HepG2 (cell line): ENCODE measurements around the gene NLRC3. TPM values are rescaled to one million over a fixed set of nuclear protein-coding genes. Genes with fewer than 3 reads are reported as not detected.

Experiments
- ATAC-seq: fragments of 200-7000 bp; cut with Tn5 transposase; 3 replicates; pipeline ENCODE4 v1.9.1; 2020; ENCODE audit warnings: mild to moderate bottlenecking, moderate library complexity
- BruUV-seq: library from RNA; stranded (reverse); fragments of 400-500 nt; replicated peaks from 2 replicates; lab custom pipeline; 2021; lab: Mats Ljungman, UMichigan
- CTCF ChIA-PET: fragments of 300-600 bp; formaldehyde crosslinking; extraction: SDS; loops from one replicate; lab custom pipeline; 2021; ENCODE audit warnings: low total read pairs, inconsistent platforms, low intra/inter-chr PET ratio; lab: Yijun Ruan, JAX
- POLR2A ChIA-PET: fragments of 350-600 bp; sonication (Branson Sonifier 250); formaldehyde crosslinking; loops from one replicate; lab custom pipeline; 2020; ENCODE audit warnings: antibody characterized with exemption, inconsistent platforms; lab: Yijun Ruan, JAX
- DNase-seq: peaks from one replicate; pipeline ENCODE4 v3.0.0-alpha.2; 2015; ENCODE audit warnings: low spot score
- FAIRE-seq: peaks from 3 replicates; lab custom pipeline; 2011; peaks lifted over from hg19 to GRCh38; lab: Jason Lieb, UNC
- H2AFZ ChIP-seq: one replicate; pipeline ENCODE4 v1.6.1; 2011; ENCODE audit warnings: low read length, inconsistent platforms
- H3K27ac ChIP-seq: fragments of 300-600 bp; 3 replicates; pipeline ENCODE4 v1.8.0; 2011; ENCODE audit warnings: mixed run types, mild to moderate bottlenecking, mixed read lengths, low read length, inconsistent platforms; ENCODE audit not compliant: insufficient read depth; ENCODE audit errors: extremely low read length
- H3K27me3 ChIP-seq, 2 experiments: fragments of 200-600 bp in 1 of 2; 2 replicates in 1 of 2; 3 replicates in 1 of 2; pipeline versions ENCODE4 v1.6.0 to v1.8.0; 2011; ENCODE audit warnings: low read length in 2 of 2, mild to moderate bottlenecking in 2 of 2, moderate library complexity in 2 of 2, inconsistent platforms in 1 of 2; ENCODE audit not compliant: insufficient read depth in 2 of 2, control insufficient read depth in 1 of 2
- H3K36me3 ChIP-seq, 2 experiments: fragments of 200-600 bp in 1 of 2; replicated peaks in 1 of 2; 2 replicates in 1 of 2; 3 replicates in 1 of 2; pipeline versions ENCODE4 v1.5.1 to v1.8.0; 2011; ENCODE audit warnings: low read length in 2 of 2, inconsistent platforms in 1 of 2; ENCODE audit not compliant: insufficient read depth in 2 of 2, control insufficient read depth in 1 of 2
- H3K4me1 ChIP-seq: 2 replicates; pipeline ENCODE4 v1.5.1; 2012; ENCODE audit warnings: low read length, inconsistent platforms; ENCODE audit not compliant: insufficient read depth
- H3K4me2 ChIP-seq: 2 replicates; pipeline ENCODE4 v1.6.0; 2011; ENCODE audit warnings: low read depth, low read length, inconsistent platforms
- H3K4me3 ChIP-seq, 3 experiments: fragments of 200-600 bp in 1 of 3; sonication (generic), shearing (Covaris generic) in 1 of 3; replicated peaks in 1 of 3; 2 replicates each; pipeline ENCODE4 v1.5.1; 2011 to 2016; ENCODE audit warnings: low read length in 3 of 3, inconsistent platforms in 2 of 3, low read depth in 2 of 3, mild to moderate bottlenecking in 2 of 3, control low read depth in 1 of 3, mixed read lengths in 1 of 3; ENCODE audit not compliant: insufficient read depth in 1 of 3
- H3K79me2 ChIP-seq: one replicate; pipeline ENCODE4 v1.6.1; 2011; ENCODE audit warnings: low read length, inconsistent platforms; ENCODE audit not compliant: insufficient read depth
- H3K9ac ChIP-seq: 2 replicates; pipeline ENCODE4 v1.6.0; 2011; ENCODE audit warnings: mild to moderate bottlenecking, low read depth, low read length, inconsistent platforms; ENCODE audit not compliant: insufficient read depth
- H3K9me3 ChIP-seq: 2 replicates; pipeline ENCODE4 v1.5.1; 2012; ENCODE audit warnings: mild to moderate bottlenecking, low read length
- H4K20me1 ChIP-seq: 2 replicates; pipeline ENCODE4 v1.6.0; 2011; ENCODE audit warnings: inconsistent platforms, mild to moderate bottlenecking, low read length, moderate library complexity; ENCODE audit not compliant: insufficient read depth
- DMTF1 ChIP-seq: sonication (generic); formaldehyde crosslinking; IDR thresholded peaks from 2 replicates; pipeline ENCODE4 v1.4.0; 2020; ENCODE audit warnings: mild to moderate bottlenecking, missing genetic modification reagents
- FOSL1 ChIP-seq: sonication (generic); formaldehyde crosslinking; IDR thresholded peaks from 2 replicates; pipeline ENCODE4 v1.9.0; 2021; ENCODE audit warnings: missing genetic modification reagents, borderline replicate concordance
- HNF4G ChIP-seq, 2 experiments: sonication (generic) in 1 of 2; formaldehyde crosslinking in 1 of 2; IDR thresholded peaks; 2 replicates each; pipeline versions ENCODE4 v1.4.0 to v1.6.1; 2011 to 2020; ENCODE audit warnings: borderline replicate concordance in 2 of 2, low read depth in 2 of 2, mild to moderate bottlenecking in 2 of 2, low read length in 1 of 2, missing genetic modification reagents in 1 of 2, moderate library complexity in 1 of 2
- NR1H2 ChIP-seq: sonication (generic); formaldehyde crosslinking; IDR thresholded peaks from 2 replicates; pipeline ENCODE4 v1.8.1; 2022; ENCODE audit warnings: low read depth, missing genetic modification reagents, borderline replicate concordance
- PITX1 ChIP-seq: sonication (generic); formaldehyde crosslinking; IDR thresholded peaks from 2 replicates; pipeline ENCODE4 v1.5.1; 2020; ENCODE audit warnings: mild to moderate bottlenecking, missing genetic modification reagents
- PLSCR1 ChIP-seq: sonication (generic); formaldehyde crosslinking; IDR thresholded peaks from 2 replicates; pipeline ENCODE4 v1.5.0; 2020; ENCODE audit warnings: missing genetic modification reagents, mild to moderate bottlenecking, borderline replicate concordance
- RARA ChIP-seq: IDR thresholded peaks from 2 replicates; pipeline ENCODE4 v1.6.1; 2016; ENCODE audit warnings: missing genetic modification reagents, missing compliant biosample characterization
- RFXAP ChIP-seq: sonication (generic); formaldehyde crosslinking; IDR thresholded peaks from 2 replicates; pipeline ENCODE4 v1.4.0; 2020; ENCODE audit warnings: missing genetic modification reagents, borderline replicate concordance
- SALL2 ChIP-seq: sonication (generic); formaldehyde crosslinking; IDR thresholded peaks from 2 replicates; pipeline ENCODE4 v1.8.1; 2023; ENCODE audit warnings: mild to moderate bottlenecking, missing genetic modification reagents, inconsistent platforms
- SMAD9 ChIP-seq: sonication (generic); formaldehyde crosslinking; IDR thresholded peaks from 2 replicates; pipeline ENCODE4 v1.5.1; 2020; ENCODE audit warnings: mild to moderate bottlenecking, missing genetic modification reagents
- TRIM24 ChIP-seq: sonication (generic); formaldehyde crosslinking; IDR thresholded peaks from 2 replicates; pipeline ENCODE4 v1.8.0; 2022; ENCODE audit warnings: mild to moderate bottlenecking, missing genetic modification reagents
- TSC22D2 ChIP-seq: sonication (generic); formaldehyde crosslinking; IDR thresholded peaks from 2 replicates; pipeline ENCODE4 v1.5.1; 2020; ENCODE audit warnings: missing genetic modification reagents, mild to moderate bottlenecking, borderline replicate concordance
- ZNF121 ChIP-seq: sonication (generic); formaldehyde crosslinking; IDR thresholded peaks from 2 replicates; pipeline ENCODE4 v1.5.0; 2020; ENCODE audit warnings: mild to moderate bottlenecking, missing genetic modification reagents
- ZNF205 ChIP-seq: IDR thresholded peaks from 2 replicates; pipeline ENCODE4 v1.6.1; 2018; ENCODE audit warnings: missing biosample characterization, missing genetic modification reagents
- ZNF510 ChIP-seq: sonication (generic); formaldehyde crosslinking; IDR thresholded peaks from 2 replicates; pipeline ENCODE4 v1.4.0; 2020; ENCODE audit warnings: low read depth, mild to moderate bottlenecking, missing genetic modification reagents
- ZNF547 ChIP-seq: sonication (generic); formaldehyde crosslinking; IDR thresholded peaks from 2 replicates; pipeline ENCODE4 v1.5.1; 2020; ENCODE audit warnings: mild to moderate bottlenecking, missing genetic modification reagents
- WGBS: methylation state at CpG from one replicate; pipeline ENCODE4 v1.1.6; 2017; ENCODE audit warnings: low lambda C conversion rate; 5-methylcytosine and 5-hydroxymethylcytosine counted together
- in situ Hi-C: cut with HindIII; loops from 2 replicates; pipeline ENCODE4 v1.10.0; 2017; ENCODE audit warnings: low pct_unique_long_range_greater_than_20kb; ENCODE audit not compliant: extremely low pct_ligation_motif_present
- intact Hi-C: fragments of 100-400 bp; cut with micrococcal nuclease; formaldehyde crosslinking; loops from one replicate; pipeline ENCODE4 v1.10.0; 2022; ENCODE audit not compliant: unreplicated experiment
- polyA plus RNA-seq, 8 experiments: library from polyadenylated mRNA; depleted of rRNA in 3 of 8; stranded (reverse) in 7 of 8; unstranded in 1 of 8; fragments of >200 nt; fragmentation: Illumina TruSeq in 4 of 8; extraction: Trizol in 4 of 8; gene quantifications; 2 replicates each; pipeline versions ENCODE4 v1.2.1 to v1.2.3, GENCODE V29; 2011 to 2016; ENCODE audit warnings: low read depth in 4 of 8, missing spikeins in 1 of 8, mixed read lengths in 1 of 8; ENCODE audit not compliant: insufficient read depth in 1 of 8
- total RNA-seq, 5 experiments: library from RNA; depleted of rRNA; stranded (reverse); fragments of >200 nt; fragmentation: Illumina TruSeq; extraction: Trizol; gene quantifications; 2 replicates each; pipeline ENCODE4 v1.2.3, GENCODE V29; 2016; ENCODE audit warnings: low read depth in 1 of 5

Gene NLRC3
- total and polyA plus RNA-seq, 2 of the 13 experiments (the other 11 are each of a cell fraction or from before 2014, with no cell fraction given) = not detected

GRCh38 chr16:3530371-3530914 lies 46.8 kb downstream of the NLRC3 start:
- H3K27ac ChIP-seq = no peak overlapping the region
- ATAC-seq (no peak), DNase-seq (no peak), FAIRE-seq (no peak)
- no peaks in the 10 kb centered on the region for H3K27me3 ChIP-seq
- ChIA-PET POLR2A (no interaction called here), CTCF (no interaction called here)
- TF ChIP-seq FOSL1 (no peak), ZNF121 (no peak), HNF4G (IDR thresholded peaks at IDR 0.05; ENCODE audit: borderline replicate concordance, low read depth, low read length) (no peak), HNF4G (CRISPR knock-in tag; IDR thresholded peaks at IDR 0.05; ENCODE audit: borderline replicate concordance, low read depth) (no peak), ZNF205 (no peak), RFXAP (CRISPR knock-in tag) (no peak), ZNF547 (no peak), RARA (CRISPR knock-in tag) (no peak), SALL2 (no peak)
- H3K4me2 ChIP-seq = no peak overlapping the region
- no peak overlapping the region for H2AFZ ChIP-seq
- in situ Hi-C loops = no loop called here
- intact Hi-C loops = no loop called here
- H3K36me3 ChIP-seq = peaks cover 13 to 34% of the 10 kb centered on the region in 2 experiments
- no peaks in the 10 kb centered on the region for H3K9me3 ChIP-seq
- BruUV-seq = no TSS peak
- no peak overlapping the region for H3K9ac ChIP-seq
- H3K4me1 ChIP-seq = no peaks in the 10 kb centered on the region
- 97% methylated on average over 12 of the region's 12 CpGs for WGBS
- no peak overlapping the region for H3K4me3 ChIP-seq
- H3K79me2 ChIP-seq = no peaks in the 10 kb centered on the region
- no peaks in the 10 kb centered on the region for H4K20me1 ChIP-seq

GRCh38 chr16:3529175-3529574 lies 48.0 kb downstream of the NLRC3 start:
- BruUV-seq = no TSS peak
- ChIA-PET POLR2A (no interaction called here), CTCF (no interaction called here)
- FAIRE-seq (no peak), DNase-seq (no peak), ATAC-seq (no peak)
- intact Hi-C loops = no loop called here
- Histone ChIP-seq H3K4me2 (no peak overlapping the region), H2AFZ (no peak overlapping the region), H3K79me2 (no peaks in the 10 kb centered on the region), H3K9me3 (no peaks in the 10 kb centered on the region), H4K20me1 (no peaks in the 10 kb centered on the region), H3K36me3 (peaks cover 12 to 34% of the 10 kb centered on the region in 2 experiments), H3K4me1 (no peaks in the 10 kb centered on the region), H3K9ac (no peak overlapping the region), H3K4me3 (no peak overlapping the region), H3K27ac (no peak overlapping the region), H3K27me3 (no peaks in the 10 kb centered on the region)
- in situ Hi-C loops = no loop called here
- TF ChIP-seq TSC22D2 (CRISPR knock-in tag) (no peak), TRIM24 (CRISPR knock-in tag) (no peak), PITX1 (CRISPR knock-in tag) (no peak), DMTF1 (CRISPR knock-in tag) (no peak), PLSCR1 (no peak), SMAD9 (CRISPR knock-in tag) (no peak), ZNF510 (no peak), NR1H2 (CRISPR knock-in tag) (no peak)
